WTC11 (cell line): ENCODE data around the gene TOX2. TPM values are rescaled to one million over a fixed set of nuclear protein-coding genes. Genes with fewer than 3 reads are reported as not detected.

ENCODE experiments used
- ATAC-seq: fragments of 200-7000 bp; cut with Tn5 transposase; 2 replicates; pipeline ENCODE4 v1.10.0; 2021; ENCODE audit warnings: mild to moderate bottlenecking, moderate library complexity
- CTCF ChIA-PET: fragments of 300-600 bp; sonication (Branson Sonifier 250); formaldehyde crosslinking; loops from one replicate; lab custom pipeline; 2021; ENCODE audit warnings: antibody characterized with exemption; lab: Charles Lee
- POLR2A ChIA-PET: fragments of 350-600 bp; sonication (Branson Sonifier 250); formaldehyde crosslinking; loops from one replicate; lab custom pipeline; 2021; ENCODE audit warnings: antibody characterized with exemption; lab: Charles Lee
- DNase-seq: peaks from one replicate; pipeline ENCODE4 v3.0.0; 2021; ENCODE audit warnings: low spot score
- H3K27ac Mint-ChIP-seq: 2 replicates; pipeline ENCODE4 v1.8.0; 2021; ENCODE audit warnings: mixed read lengths
- H3K27me3 Mint-ChIP-seq: 2 replicates; pipeline ENCODE4 v1.8.0; 2021; ENCODE audit warnings: low read depth, mild to moderate bottlenecking, moderate library complexity, mixed read lengths
- H3K36me3 Mint-ChIP-seq: 2 replicates; pipeline ENCODE4 v1.8.0; 2021; ENCODE audit warnings: mixed read lengths
- H3K4me1 Mint-ChIP-seq: 2 replicates; pipeline ENCODE4 v1.8.0; 2022; ENCODE audit warnings: mixed read lengths
- H3K4me3 Mint-ChIP-seq: 2 replicates; pipeline ENCODE4 v1.8.0; 2021; ENCODE audit warnings: mild to moderate bottlenecking, moderate library complexity, mixed read lengths
- H3K9me3 Mint-ChIP-seq: 2 replicates; pipeline ENCODE4 v1.8.0; 2021; ENCODE audit warnings: mixed read lengths
- CREM ChIP-seq: sonication (generic); formaldehyde crosslinking; IDR thresholded peaks from 2 replicates; pipeline ENCODE4 v1.8.1; 2022; ENCODE audit warnings: mild to moderate bottlenecking, missing genetic modification reagents, moderate library complexity
- EMX1 ChIP-seq: fragments of 250-450 bp; sonication (Bioruptor Pico); IDR thresholded peaks from 2 replicates; pipeline ENCODE4 v1.8.0; 2021; ENCODE audit warnings: mild to moderate bottlenecking
- HMGA2 ChIP-seq: fragments of 250-450 bp; sonication (Bioruptor Pico); IDR thresholded peaks from 2 replicates; pipeline ENCODE4 v1.4.0; 2021; ENCODE audit warnings: mild to moderate bottlenecking, moderate library complexity
- OVOL2 ChIP-seq: fragments of 250-450 bp; sonication (Bioruptor Pico); IDR thresholded peaks from 2 replicates; pipeline ENCODE4 v1.9.0; 2021; ENCODE audit warnings: mild to moderate bottlenecking, borderline replicate concordance
- TCF7 ChIP-seq: sonication (generic); formaldehyde crosslinking; IDR thresholded peaks from 2 replicates; pipeline ENCODE4 v1.8.0; 2022; ENCODE audit warnings: mild to moderate bottlenecking, low read depth, missing genetic modification reagents, moderate library complexity
- ZNF263 ChIP-seq: sonication (generic); formaldehyde crosslinking; IDR thresholded peaks from 2 replicates; pipeline ENCODE4 v1.8.1; 2022; ENCODE audit warnings: low read depth, mild to moderate bottlenecking, moderate library complexity, missing genetic modification reagents
- total RNA-seq: library from RNA; stranded (reverse); gene quantifications from 3 replicates; pipeline ENCODE4 v1.2.3, GENCODE V29; 2021
- TF ChIP-seq, protein P1 (sequence below): sonication (generic); formaldehyde crosslinking; IDR thresholded peaks from 2 replicates; pipeline ENCODE4 v1.8.1; 2023; ENCODE audit warnings: mild to moderate bottlenecking, missing genetic modification reagents, borderline replicate concordance
- TF ChIP-seq, protein P2 (sequence below): sonication (generic); formaldehyde crosslinking; IDR thresholded peaks from 2 replicates; pipeline ENCODE4 v1.8.1; 2022; ENCODE audit warnings: mild to moderate bottlenecking, moderate library complexity, missing genetic modification reagents
- TF ChIP-seq, protein P3 (sequence below): fragments of 250-450 bp; sonication (Bioruptor Pico); IDR thresholded peaks from 2 replicates; pipeline ENCODE4 v1.9.0; 2021; ENCODE audit warnings: moderate library complexity, mild to moderate bottlenecking, inconsistent platforms, borderline replicate concordance
- TF ChIP-seq, protein P4 (sequence below): sonication (generic); formaldehyde crosslinking; IDR thresholded peaks from 2 replicates; pipeline ENCODE4 v1.8.1; 2023; ENCODE audit warnings: mild to moderate bottlenecking, missing genetic modification reagents, moderate library complexity
- TF ChIP-seq, protein P5 (sequence below): sonication (generic); formaldehyde crosslinking; IDR thresholded peaks from 2 replicates; pipeline ENCODE4 v1.8.0; 2022; ENCODE audit warnings: mild to moderate bottlenecking, missing genetic modification reagents
- TF ChIP-seq, protein P6 (sequence below): fragments of 250-450 bp; sonication (Bioruptor Pico); conservative IDR thresholded peaks from 2 replicates; pipeline ENCODE4 v1.9.0; 2021; ENCODE audit warnings: mild to moderate bottlenecking
- TF ChIP-seq, protein P7 (sequence below): sonication (generic); formaldehyde crosslinking; IDR thresholded peaks from 2 replicates; pipeline ENCODE4 v1.8.1; 2023; ENCODE audit warnings: mild to moderate bottlenecking, missing genetic modification reagents, moderate library complexity

Gene TOX2
- total RNA-seq, 1 experiment from 2014 or later = 3.4 TPM

DNA sequence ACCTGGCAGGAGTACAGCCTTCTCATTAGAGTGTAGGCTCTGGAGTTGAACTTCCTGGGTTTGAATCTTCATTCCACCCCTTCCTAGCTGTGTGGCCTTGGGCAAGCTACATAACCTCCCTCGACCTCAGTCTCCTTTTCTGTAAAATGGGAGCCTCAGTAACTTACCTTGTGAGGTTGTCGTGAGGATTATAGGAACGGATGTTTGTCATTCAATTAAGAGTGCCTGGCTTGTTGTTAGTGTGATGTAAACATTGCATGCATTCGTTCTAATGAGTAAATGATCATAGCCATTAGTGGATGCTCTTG lies 45.2 kb downstream of the TOX2 start (continued):
- TF ChIP-seq, protein P1, sequence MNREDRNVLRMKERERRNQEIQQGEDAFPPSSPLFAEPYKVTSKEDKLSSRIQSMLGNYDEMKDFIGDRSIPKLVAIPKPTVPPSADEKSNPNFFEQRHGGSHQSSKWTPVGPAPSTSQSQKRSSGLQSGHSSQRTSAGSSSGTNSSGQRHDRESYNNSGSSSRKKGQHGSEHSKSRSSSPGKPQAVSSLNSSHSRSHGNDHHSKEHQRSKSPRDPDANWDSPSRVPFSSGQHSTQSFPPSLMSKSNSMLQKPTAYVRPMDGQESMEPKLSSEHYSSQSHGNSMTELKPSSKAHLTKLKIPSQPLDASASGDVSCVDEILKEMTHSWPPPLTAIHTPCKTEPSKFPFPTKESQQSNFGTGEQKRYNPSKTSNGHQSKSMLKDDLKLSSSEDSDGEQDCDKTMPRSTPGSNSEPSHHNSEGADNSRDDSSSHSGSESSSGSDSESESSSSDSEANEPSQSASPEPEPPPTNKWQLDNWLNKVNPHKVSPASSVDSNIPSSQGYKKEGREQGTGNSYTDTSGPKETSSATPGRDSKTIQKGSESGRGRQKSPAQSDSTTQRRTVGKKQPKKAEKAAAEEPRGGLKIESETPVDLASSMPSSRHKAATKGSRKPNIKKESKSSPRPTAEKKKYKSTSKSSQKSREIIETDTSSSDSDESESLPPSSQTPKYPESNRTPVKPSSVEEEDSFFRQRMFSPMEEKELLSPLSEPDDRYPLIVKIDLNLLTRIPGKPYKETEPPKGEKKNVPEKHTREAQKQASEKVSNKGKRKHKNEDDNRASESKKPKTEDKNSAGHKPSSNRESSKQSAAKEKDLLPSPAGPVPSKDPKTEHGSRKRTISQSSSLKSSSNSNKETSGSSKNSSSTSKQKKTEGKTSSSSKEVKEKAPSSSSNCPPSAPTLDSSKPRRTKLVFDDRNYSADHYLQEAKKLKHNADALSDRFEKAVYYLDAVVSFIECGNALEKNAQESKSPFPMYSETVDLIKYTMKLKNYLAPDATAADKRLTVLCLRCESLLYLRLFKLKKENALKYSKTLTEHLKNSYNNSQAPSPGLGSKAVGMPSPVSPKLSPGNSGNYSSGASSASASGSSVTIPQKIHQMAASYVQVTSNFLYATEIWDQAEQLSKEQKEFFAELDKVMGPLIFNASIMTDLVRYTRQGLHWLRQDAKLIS (CRISPR knock-in tag) = no peak
- TF ChIP-seq EMX1 (CRISPR knock-in tag) (no peak), CREM (CRISPR knock-in tag) (no peak), HMGA2 (no peak)
- TF ChIP-seq, protein P2, sequence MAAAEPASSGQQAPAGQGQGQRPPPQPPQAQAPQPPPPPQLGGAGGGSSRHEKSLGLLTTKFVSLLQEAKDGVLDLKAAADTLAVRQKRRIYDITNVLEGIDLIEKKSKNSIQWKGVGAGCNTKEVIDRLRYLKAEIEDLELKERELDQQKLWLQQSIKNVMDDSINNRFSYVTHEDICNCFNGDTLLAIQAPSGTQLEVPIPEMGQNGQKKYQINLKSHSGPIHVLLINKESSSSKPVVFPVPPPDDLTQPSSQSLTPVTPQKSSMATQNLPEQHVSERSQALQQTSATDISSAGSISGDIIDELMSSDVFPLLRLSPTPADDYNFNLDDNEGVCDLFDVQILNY (CRISPR knock-in tag) = no peak
- TF ChIP-seq, protein P3, sequence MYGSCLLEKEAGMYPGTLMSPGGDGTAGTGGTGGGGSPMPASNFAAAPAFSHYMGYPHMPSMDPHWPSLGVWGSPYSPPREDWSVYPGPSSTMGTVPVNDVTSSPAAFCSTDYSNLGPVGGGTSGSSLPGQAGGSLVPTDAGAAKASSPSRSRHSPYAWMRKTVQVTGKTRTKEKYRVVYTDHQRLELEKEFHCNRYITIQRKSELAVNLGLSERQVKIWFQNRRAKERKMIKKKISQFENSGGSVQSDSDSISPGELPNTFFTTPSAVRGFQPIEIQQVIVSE (CRISPR knock-in tag) = no peak
- TF ChIP-seq, protein P4, sequence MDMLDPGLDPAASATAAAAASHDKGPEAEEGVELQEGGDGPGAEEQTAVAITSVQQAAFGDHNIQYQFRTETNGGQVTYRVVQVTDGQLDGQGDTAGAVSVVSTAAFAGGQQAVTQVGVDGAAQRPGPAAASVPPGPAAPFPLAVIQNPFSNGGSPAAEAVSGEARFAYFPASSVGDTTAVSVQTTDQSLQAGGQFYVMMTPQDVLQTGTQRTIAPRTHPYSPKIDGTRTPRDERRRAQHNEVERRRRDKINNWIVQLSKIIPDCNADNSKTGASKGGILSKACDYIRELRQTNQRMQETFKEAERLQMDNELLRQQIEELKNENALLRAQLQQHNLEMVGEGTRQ (CRISPR knock-in tag) = no peak

DNA sequence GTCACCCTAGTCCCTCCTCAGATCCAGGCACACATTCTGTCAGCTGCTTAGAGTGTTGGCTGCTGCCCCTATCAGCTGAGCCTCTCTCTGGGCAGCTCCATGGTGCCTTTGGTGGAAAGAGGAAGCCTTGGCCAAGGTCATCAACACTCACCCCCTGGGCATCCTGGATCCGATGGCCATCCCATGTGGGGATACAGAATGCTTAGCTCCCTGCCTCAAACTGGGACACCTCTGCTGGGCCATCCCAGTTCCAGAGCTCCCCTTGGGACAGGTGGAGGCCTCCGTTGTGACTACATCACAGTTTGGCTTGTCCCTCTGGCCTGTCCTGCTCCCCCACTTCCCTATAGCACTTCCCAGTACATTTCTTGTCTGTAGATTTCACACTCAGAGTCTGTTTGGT lies 45.6 kb downstream of the TOX2 start:
- H3K27ac Mint-ChIP-seq = no peak overlapping the region
- peaks cover 13% of the 10 kb centered on the region for H3K9me3 Mint-ChIP-seq
- H3K4me1 Mint-ChIP-seq = peaks cover 40% of the 10 kb centered on the region
- H3K4me3 Mint-ChIP-seq = no peak overlapping the region
- no peak for DNase-seq
- POLR2A ChIA-PET = no interaction called here
- peaks cover 5% of the 10 kb centered on the region for H3K36me3 Mint-ChIP-seq
- CTCF ChIA-PET = interaction anchor here (1.0 kb wide), 1 partner anchor 34 kb away, joined by 3 read pairs; no protein-coding TSS in a partner anchor
- no peak for ATAC-seq
- TF ChIP-seq OVOL2 (no peak), TCF7 (CRISPR knock-in tag) (no peak), ZNF263 (no peak)
- TF ChIP-seq, protein P5, sequence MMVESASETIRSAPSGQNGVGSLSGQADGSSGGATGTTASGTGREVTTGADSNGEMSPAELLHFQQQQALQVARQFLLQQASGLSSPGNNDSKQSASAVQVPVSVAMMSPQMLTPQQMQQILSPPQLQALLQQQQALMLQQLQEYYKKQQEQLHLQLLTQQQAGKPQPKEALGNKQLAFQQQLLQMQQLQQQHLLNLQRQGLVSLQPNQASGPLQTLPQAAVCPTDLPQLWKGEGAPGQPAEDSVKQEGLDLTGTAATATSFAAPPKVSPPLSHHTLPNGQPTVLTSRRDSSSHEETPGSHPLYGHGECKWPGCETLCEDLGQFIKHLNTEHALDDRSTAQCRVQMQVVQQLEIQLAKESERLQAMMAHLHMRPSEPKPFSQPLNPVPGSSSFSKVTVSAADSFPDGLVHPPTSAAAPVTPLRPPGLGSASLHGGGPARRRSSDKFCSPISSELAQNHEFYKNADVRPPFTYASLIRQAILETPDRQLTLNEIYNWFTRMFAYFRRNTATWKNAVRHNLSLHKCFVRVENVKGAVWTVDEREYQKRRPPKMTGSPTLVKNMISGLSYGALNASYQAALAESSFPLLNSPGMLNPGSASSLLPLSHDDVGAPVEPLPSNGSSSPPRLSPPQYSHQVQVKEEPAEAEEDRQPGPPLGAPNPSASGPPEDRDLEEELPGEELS (CRISPR knock-in tag) = no peak
- TF ChIP-seq, protein P6, sequence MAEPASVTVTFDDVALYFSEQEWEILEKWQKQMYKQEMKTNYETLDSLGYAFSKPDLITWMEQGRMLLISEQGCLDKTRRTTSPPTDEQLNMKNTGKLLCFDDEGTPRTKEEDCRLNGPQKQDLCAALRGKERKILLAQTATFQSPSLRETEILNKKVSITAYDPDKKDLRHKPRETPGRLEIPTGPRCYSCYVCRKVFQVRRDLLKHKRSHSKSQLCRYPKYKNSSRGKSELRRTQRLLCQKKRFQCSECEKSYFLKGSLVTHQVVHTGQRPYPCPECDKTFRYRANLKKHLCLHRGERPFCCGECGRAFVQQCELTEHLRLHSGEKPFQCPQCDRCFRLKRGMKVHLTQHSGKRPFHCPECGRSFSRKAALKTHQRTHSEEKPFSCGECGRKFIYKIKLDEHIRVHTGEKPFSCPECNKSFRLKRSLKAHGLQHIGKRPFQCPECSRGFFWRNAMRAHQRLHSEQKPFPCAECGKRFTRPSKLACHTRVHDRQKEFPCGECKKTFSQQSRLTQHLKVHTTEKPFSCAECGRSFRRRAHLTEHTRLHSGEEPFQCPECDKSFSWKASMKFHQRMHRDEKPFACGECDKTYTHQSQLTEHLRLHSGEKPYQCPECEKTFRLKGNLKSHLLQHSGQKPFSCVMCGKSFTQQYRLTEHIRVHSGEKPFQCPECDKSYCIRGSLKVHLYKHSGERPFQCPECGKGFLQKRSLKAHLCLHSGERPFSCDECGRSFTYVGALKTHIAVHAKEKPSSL = no peak
- TF ChIP-seq, protein P7, sequence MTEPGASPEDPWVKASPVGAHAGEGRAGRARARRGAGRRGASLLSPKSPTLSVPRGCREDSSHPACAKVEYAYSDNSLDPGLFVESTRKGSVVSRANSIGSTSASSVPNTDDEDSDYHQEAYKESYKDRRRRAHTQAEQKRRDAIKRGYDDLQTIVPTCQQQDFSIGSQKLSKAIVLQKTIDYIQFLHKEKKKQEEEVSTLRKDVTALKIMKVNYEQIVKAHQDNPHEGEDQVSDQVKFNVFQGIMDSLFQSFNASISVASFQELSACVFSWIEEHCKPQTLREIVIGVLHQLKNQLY = no peak
- H3K27me3 Mint-ChIP-seq = peaks cover 17% of the 10 kb centered on the region
